Germinal center (tissue), 1 donor: Measurements from ENCODE around the gene HSD17B3.
"Not testable (repeated sequence)": the region's sequence is repeated elsewhere in the genome, so short reads cannot be mapped to it uniquely, and the experiment has no call there.

Experiments used
- DNase-seq: peaks from one replicate; pipeline ENCODE4 v3.0.0; 2012; ENCODE audit warnings: mixed read lengths, low spot score

Gene HSD17B3

GRCh38 chr9:96306958-96307357 is 5.0 kb upstream of the HSD17B3 start:
- not testable (repeated sequence) for DNase-seq

GRCh38 chr9:96305171-96305570 is 3.2 kb upstream of the HSD17B3 start:
- no peak for DNase-seq

GRCh38 chr9:96304230-96304629 is 2.3 kb upstream of the HSD17B3 start:
- no peak for DNase-seq

GRCh38 chr9:96299823-96300222 is 2.2 kb downstream of the HSD17B3 start:
- DNase-seq, result no peak

- no peak for DNase-seq
Observed at GRCh38 chr9:96294159-96294545, 7.8 kb downstream of the HSD17B3 start.

GRCh38 chr9:96293498-96294158 is 8.3 kb downstream of the HSD17B3 start:
- DNase-seq, result no peak

- no peak for DNase-seq
Observed at GRCh38 chr9:96289392-96289791, 12.6 kb downstream of the HSD17B3 start.

GRCh38 chr9:96281641-96282040 is 20.3 kb downstream of the HSD17B3 start:
- DNase-seq, result no peak

GRCh38 chr9:96279932-96280331 is 22.0 kb downstream of the HSD17B3 start:
- DNase-seq, result no peak

- no peak for DNase-seq
Observed at GRCh38 chr9:96274939-96275338, 27.0 kb downstream of the HSD17B3 start.

GRCh38 chr9:96270236-96270744 is 31.7 kb downstream of the HSD17B3 start:
- DNase-seq, result no peak

- DNase-seq, result no peak
Observed at GRCh38 chr9:96258967-96259366, 43.0 kb downstream of the HSD17B3 start.

- no peak for DNase-seq
Observed at GRCh38 chr9:96256800-96257199, 45.2 kb downstream of the HSD17B3 start.

- DNase-seq, result no peak
Observed at GRCh38 chr9:96255698-96256097, 46.3 kb downstream of the HSD17B3 start.

GRCh38 chr9:96253059-96253696 is 48.8 kb downstream of the HSD17B3 start:
- no peak for DNase-seq

- DNase-seq, result no peak
Observed at GRCh38 chr9:96251451-96251850, 50.5 kb downstream of the HSD17B3 start.

- DNase-seq, result no peak
Observed at GRCh38 chr9:96249746-96250145, 52.2 kb downstream of the HSD17B3 start.

- no peak for DNase-seq
Observed at GRCh38 chr9:96246267-96246671, 55.7 kb downstream of the HSD17B3 start.

GRCh38 chr9:96245399-96245798 is 56.6 kb downstream of the HSD17B3 start:
- no peak for DNase-seq

GRCh38 chr9:96243778-96244177 is 58.2 kb downstream of the HSD17B3 start:
- no peak for DNase-seq

GRCh38 chr9:96242811-96243210 is 59.2 kb downstream of the HSD17B3 start:
- DNase-seq, result no peak

GRCh38 chr9:96241391-96241809 is 60.6 kb downstream of the HSD17B3 start:
- DNase-seq, result no peak

GRCh38 chr9:96236854-96237550 is 65.0 kb downstream of the HSD17B3 start:
- no peak for DNase-seq
